Measurements from ENCODE around the gene PIMREG.

- TF ChIP-seq CTCF (IDR thresholded peaks at IDR 0.05), result no peak
- no peak for TF ChIP-seq POLR2A (IDR thresholded peaks at IDR 0.05)
Observed at GRCh38 chr17:6489016-6489550, 44.8 kb downstream of the PIMREG start.
